Large intestine (tissue), 3 donors: ENCODE measurements around the gene R3HDM2. TPM values are rescaled to one million over a fixed set of nuclear protein-coding genes. Genes with fewer than 3 reads are reported as not detected.

Experiments
- DNase-seq, 2 donors: peaks; one replicate each; pipeline versions ENCODE4 v3.0.0 to v3.0.0-alpha.2; 2013
- H3K27ac ChIP-seq: one replicate; pipeline ENCODE4 v1.5.1; 2013; ENCODE audit warnings: low read length
- H3K27me3 ChIP-seq: 2 replicates; pipeline ENCODE4 v1.6.1; 2013; ENCODE audit warnings: low read length; ENCODE audit not compliant: control insufficient read depth, insufficient read depth
- H3K36me3 ChIP-seq: 2 replicates; pipeline ENCODE4 v1.6.1; 2013; ENCODE audit warnings: low read length; ENCODE audit not compliant: control insufficient read depth, insufficient read depth
- H3K4me1 ChIP-seq: one replicate; pipeline ENCODE4 v1.6.1; 2013; ENCODE audit warnings: low read length; ENCODE audit not compliant: control insufficient read depth, insufficient read depth
- H3K4me3 ChIP-seq: one replicate; pipeline ENCODE4 v1.5.1; 2013; ENCODE audit warnings: low read length
- H3K9me3 ChIP-seq: one replicate; pipeline ENCODE4 v1.6.1; 2013; ENCODE audit warnings: mild to moderate bottlenecking, low read depth, low read length, moderate library complexity; ENCODE audit not compliant: control insufficient read depth
- WGBS: methylation state at CpG from one replicate; pipeline ENCODE4 v1.1.5; 2013; ENCODE audit warnings: low lambda C conversion rate; ENCODE audit not compliant: insufficient coverage; 5-methylcytosine and 5-hydroxymethylcytosine counted together
- polyA plus RNA-seq: library from polyadenylated mRNA; unstranded; fragments of 120-200 nt; gene quantifications from one replicate; pipeline ENCODE4 v1.2.1, GENCODE V29; 2013

R3HDM2 gene
- polyA plus RNA-seq, 1 donor, result 64.2 TPM

DNA sequence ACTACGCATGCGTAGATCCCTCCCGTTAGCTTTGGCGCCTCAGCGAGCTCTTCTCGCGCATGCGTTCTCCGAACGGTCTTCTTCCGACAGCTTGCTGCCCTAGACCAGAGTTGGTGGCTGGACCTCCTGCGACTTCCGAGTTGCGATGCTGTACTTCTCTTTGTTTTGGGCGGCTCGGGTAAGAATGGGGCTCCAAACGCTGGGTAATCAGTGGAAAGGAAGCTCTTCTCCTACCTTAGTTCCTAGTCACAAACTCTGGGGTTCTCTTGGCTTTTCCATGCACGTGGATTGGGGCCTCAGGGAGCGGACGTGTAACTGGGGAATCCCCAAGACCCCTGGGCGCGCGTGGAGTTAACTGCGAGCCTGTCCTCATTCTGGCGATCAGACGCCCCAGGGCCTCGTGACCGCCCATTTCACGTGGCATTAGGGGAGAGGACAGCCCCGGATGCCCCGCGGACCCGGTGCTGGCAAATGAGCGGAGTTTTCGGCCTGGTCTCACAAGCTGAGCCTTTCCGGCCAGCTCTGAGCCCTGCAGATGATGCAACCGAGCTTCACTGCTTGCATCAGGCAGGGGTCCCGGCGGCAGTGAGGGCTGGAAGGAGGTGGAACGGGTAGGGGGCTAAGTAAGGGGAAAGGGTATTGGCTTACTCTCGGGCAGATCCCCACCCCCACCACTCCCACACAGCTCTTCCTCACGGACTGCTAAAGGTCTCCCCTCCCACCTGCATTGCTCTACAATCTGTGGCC lies 201.0 kb downstream of the R3HDM2 start, which contains the start of gene SHMT2:
SHMT2 (plus strand) TSS at position 78 of the 747 bp plus-strand sequence; CDS start at position 146, 68 bp downstream.
- peaks cover 37% of the 10 kb centered on the region for H3K27me3 ChIP-seq
- H3K4me3 ChIP-seq, result peak within 1 kb of the TSS; percentile 72
- H3K36me3 ChIP-seq, result peaks cover 33% of the 10 kb centered on the region
- peak; percentile 89 to 95 for DNase-seq
- no peak within 1 kb of the TSS for H3K27ac ChIP-seq
- peaks cover 6% of the 10 kb centered on the region for H3K9me3 ChIP-seq
- H3K4me1 ChIP-seq, result peaks cover 32% of the 10 kb centered on the region
- 0% methylated on average over 3 of the region's 42 CpGs for WGBS

DNA sequence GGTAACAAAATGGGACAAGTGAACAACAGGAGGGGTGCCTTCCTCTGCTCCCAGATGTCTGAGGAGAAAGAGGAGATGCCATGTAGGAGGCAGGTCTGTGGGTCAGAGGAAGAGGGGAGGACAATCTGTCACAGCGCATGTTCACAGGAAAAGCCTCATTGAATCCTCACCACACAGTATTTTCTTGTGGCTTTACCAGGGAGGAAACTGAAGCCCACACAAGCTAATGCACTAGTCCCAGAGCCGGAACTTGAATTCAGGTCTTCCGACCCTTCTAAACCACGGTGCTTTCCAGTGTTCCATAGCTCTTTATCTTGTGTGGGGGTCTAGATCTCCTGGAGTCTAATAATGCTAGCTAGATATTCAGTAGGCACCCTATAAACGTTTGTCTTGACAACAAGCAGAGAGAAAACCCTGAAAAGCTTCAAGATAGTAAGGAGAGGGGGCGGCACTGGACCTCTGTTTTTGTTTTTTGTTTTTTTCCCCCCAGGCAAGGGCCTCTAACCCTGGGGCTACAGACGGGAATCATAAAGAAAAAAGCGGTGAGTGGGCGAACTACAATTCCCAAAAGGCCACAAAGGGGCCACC lies 201.7 kb downstream of the R3HDM2 start:
- Histone ChIP-seq H3K36me3 (peaks cover 32% of the 10 kb centered on the region), H3K4me1 (peaks cover 32% of the 10 kb centered on the region), H3K27me3 (peaks cover 44% of the 10 kb centered on the region), H3K27ac (no peak overlapping the region), H3K4me3 (peak overlapping the region; percentile 72), H3K9me3 (peaks cover 6% of the 10 kb centered on the region)
- DNase-seq, result no peak
- no CpG with 5 or more reads among the region's 9 CpGs for WGBS

DNA sequence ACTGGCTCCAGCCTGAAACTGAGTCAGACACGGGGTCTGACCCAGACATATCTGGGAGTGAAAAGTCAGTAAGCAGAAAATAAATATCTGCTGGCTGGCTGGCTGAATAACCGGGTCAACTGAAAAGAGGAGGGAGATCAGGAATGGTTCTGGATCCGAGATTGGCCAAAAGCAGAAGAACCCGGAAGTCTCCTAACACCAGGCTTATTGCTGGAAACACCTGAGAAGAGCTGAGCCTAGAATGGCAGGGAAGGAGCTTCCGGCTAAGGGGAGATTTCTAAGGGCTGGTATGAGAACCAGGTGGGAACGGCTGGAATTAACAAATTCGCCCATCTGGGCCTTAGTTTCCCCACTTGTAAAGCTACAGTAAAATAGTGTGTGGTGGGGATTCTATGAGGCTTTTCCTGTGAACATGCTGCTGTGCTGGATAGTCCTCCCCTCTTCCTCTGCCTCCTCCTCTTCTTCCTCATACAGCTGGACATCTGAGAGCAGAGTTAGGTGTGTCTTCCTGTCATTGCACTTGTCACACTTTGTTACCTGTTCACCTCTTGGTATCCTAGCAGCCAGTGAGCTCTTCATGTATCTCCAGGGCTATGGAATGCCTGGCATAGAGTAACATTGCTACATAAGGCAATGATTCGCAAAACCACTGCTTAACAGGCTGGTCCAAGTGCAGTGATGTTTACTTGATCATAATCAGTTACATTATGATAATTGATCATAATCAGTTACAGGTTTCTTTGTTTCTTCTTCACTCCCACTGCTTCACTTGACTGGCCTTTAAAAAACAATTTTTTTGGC lies 203.3 kb downstream of the R3HDM2 start:
- Histone ChIP-seq H3K4me3 (no peak overlapping the region), H3K27me3 (peaks cover 60% of the 10 kb centered on the region), H3K27ac (no peak overlapping the region), H3K4me1 (peaks cover 32% of the 10 kb centered on the region), H3K36me3 (peaks cover 15% of the 10 kb centered on the region), H3K9me3 (peaks cover 6% of the 10 kb centered on the region)
- WGBS, result 100% methylated on average over 1 of the region's 8 CpGs
- no peak for DNase-seq

DNA sequence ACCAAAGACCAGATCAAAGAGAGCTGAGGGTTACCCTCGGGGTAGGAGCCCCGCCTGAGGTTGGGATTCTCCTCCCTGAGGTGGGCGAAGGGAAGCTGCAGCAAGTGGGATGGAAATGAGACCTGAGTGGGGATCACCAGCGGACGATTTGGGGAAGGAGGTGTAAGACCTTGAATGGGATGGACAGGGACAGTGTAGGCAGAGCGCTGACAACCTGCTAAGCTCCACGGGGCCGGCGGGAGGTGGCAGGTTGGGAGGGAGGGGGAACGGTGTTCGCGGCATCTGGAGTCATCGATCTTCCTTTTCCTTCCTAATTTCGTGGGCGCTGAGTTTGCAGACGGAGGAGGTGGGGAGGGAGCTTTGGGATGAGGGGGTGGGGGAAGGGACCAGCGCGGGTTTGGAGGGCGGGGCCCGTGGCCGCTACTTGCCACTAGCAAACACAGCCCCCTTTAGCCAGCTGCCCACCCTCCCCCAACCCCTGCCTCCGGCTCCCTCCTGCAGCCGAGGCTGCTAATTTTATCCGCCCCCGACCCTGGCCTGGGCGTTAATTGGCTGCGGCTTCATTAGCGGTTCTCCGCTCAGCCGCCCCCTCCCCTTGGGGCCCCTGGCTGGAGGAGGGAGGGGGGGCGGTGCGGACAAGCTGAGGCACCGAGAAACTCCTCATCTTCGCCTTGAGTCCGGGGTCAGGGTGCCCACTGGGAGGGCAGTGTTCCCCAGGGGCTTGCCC lies 204.1 kb downstream of the R3HDM2 start:
- peaks cover 8% of the 10 kb centered on the region for H3K36me3 ChIP-seq
- no peak for DNase-seq
- H3K9me3 ChIP-seq, result peaks cover 6% of the 10 kb centered on the region
- no CpG with 5 or more reads among the region's 35 CpGs for WGBS
- peaks cover 34% of the 10 kb centered on the region for H3K4me1 ChIP-seq
- no peak overlapping the region for H3K27ac ChIP-seq
- peaks cover 68% of the 10 kb centered on the region for H3K27me3 ChIP-seq
- no peak overlapping the region for H3K4me3 ChIP-seq

DNA sequence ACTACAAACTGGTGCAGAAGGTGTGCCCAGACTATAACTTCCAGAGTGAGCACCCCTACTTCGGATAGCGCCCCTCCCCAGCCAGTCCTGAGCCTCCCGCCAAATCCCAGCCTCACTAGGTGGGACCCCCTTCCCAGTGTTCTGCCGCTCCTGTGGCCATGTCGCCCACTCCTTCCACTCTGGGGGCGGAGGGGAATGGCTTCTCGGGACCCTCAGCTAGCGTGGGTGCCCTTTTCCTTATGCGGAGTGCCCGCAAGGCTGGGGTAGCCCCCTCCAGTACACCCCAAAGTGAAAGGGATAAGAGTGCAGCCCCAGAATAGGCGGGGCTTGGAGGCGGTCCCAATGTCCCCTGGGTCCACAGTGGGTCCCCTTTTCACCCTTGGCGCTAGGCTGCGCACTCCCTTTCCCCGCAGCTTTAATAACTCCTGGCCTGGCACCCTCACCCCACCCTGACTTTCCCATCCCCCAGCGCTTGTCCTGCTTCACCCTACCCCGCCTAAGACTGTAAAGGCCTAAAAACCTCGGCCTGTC lies 205.1 kb downstream of the R3HDM2 start:
- H3K4me1 ChIP-seq, result peaks cover 36% of the 10 kb centered on the region
- no peak overlapping the region for H3K4me3 ChIP-seq
- no peaks in the 10 kb centered on the region for H3K36me3 ChIP-seq
- H3K27me3 ChIP-seq, result peaks cover 78% of the 10 kb centered on the region
- H3K27ac ChIP-seq, result no peak overlapping the region
- no CpG with 5 or more reads among the region's 18 CpGs for WGBS
- H3K9me3 ChIP-seq, result peaks cover 6% of the 10 kb centered on the region
- no peak for DNase-seq

DNA sequence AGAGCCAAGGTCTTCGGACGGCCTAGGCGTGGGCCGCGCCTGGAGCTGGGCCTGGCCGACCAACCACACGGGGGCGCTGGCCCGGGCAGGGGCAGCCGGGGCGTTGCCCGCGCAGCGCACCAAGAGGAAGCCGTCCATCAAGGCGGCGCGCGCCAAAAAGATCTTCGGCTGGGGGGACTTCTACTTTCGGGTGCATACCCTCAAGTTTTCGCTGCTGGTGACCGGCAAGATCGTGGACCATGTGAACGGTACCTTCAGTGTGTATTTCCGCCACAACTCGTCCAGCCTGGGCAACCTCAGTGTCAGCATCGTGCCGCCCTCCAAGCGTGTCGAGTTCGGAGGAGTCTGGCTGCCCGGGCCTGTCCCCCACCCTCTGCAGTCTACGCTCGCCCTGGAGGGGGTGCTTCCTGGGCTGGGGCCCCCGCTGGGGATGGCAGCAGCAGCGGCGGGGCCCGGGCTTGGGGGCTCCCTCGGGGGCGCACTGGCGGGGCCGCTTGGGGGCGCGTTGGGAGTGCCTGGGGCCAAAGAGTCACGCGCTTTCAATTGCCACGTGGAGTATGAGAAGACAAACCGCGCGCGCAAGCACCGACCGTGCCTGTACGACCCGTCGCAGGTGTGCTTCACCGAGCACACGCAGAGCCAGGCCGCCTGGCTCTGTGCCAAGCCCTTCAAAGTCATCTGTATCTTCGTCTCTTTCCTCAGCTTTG lies 205.7 kb downstream of the R3HDM2 start:
- H3K27me3 ChIP-seq, result peaks cover 84% of the 10 kb centered on the region
- peaks cover 6% of the 10 kb centered on the region for H3K9me3 ChIP-seq
- H3K36me3 ChIP-seq, result no peaks in the 10 kb centered on the region
- no CpG with 5 or more reads among the region's 61 CpGs for WGBS
- peaks cover 34% of the 10 kb centered on the region for H3K4me1 ChIP-seq
- H3K4me3 ChIP-seq, result no peak overlapping the region
- DNase-seq, result peak in 1 of 2 donors; percentile 52
- no peak overlapping the region for H3K27ac ChIP-seq

DNA sequence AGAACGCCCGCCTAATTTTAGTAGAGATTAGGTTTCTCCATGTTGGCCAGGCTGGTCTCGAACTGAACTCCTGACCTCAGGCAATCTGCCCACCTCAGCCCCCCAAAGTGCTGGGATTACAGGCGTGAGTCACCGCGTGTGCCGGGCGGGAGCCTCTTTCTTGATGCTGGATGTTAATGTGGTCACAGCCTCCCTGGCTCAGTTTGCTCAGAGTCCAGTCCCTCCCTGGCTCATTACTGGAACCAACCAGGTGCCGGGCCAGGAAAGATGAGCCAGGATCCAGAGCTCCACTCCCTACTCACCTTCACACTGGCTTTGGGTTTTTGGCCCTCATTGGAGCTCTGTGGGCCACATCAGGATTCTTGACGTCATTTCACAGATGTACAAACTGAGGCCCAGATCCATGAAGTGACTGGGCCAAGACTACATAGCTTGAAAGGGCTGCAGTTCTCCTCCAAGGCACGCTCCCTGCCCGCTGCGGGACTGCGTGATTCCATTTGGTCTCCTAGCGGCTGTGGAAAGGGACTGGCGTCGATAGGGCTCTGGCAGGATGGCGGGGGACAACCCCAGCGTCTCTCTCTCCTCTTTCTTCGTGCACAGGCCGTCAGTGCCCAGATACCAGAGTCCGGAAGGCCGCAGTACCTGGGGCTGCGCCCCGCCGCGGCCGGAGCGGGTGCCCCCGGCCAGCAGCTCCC lies 206.4 kb downstream of the R3HDM2 start:
- Histone ChIP-seq H3K4me3 (no peak overlapping the region), H3K27me3 (peaks cover 91% of the 10 kb centered on the region)
- no CpG with 5 or more reads among the region's 30 CpGs for WGBS

DNA sequence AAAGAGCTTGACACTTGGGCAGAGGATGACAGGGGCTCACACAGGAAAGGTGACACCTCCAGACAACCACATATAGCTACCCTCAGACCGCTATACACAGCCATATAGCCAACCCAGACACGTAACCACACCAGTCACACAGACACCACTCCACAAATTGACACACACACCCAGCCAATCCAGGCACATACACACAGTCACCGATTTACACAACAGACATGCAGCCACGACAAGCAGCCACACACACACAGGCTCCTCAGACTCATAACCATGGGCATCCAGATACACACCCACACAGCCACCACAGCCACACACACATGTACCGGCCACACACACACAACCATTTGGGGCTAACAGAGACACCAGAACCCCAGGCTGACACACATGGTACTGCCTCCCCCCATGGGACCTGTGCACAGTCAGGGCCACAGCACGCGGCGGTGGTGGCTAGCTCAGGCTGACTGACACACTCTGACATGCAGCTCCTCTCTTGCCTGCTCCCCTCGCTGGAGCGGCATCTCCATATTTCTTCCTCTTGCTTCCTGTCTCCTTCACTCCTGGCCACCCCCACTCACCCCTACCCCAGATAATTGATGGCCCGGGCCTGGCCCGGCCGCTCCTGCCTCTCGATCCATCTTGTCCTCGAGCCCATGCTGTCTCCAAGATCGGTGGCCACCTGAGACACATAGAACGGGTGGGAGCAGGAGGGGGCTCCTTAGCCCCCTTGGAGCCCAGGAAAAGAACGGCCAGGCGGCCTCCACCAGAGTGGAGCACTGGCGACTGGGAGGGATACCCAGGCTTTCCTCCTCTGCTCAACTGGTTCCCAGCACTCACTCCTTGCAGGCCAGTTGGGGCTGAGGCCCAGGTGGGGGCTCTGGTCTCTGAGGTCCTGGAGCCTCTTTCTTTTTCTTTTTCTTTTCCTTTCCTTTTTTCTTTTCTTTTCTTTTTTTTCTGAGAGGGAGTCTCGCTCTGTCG lies 207.4 kb downstream of the R3HDM2 start:
- Histone ChIP-seq H3K4me1 (peaks cover 35% of the 10 kb centered on the region), H3K27me3 (peaks cover 98% of the 10 kb centered on the region)

More for the DNA sequence above, 206.4 kb downstream of the R3HDM2 start:
- Histone ChIP-seq H3K27ac (no peak overlapping the region), H3K9me3 (peaks cover 6% of the 10 kb centered on the region), H3K4me1 (peaks cover 37% of the 10 kb centered on the region), H3K36me3 (no peaks in the 10 kb centered on the region)
- DNase-seq, result no peak

More for the DNA sequence above, 207.4 kb downstream of the R3HDM2 start:
- no peak for DNase-seq
- peaks cover 6% of the 10 kb centered on the region for H3K9me3 ChIP-seq
- 0% methylated on average over 1 of the region's 22 CpGs for WGBS
- H3K4me3 ChIP-seq, result no peak overlapping the region
- H3K27ac ChIP-seq, result no peak overlapping the region
- H3K36me3 ChIP-seq, result no peaks in the 10 kb centered on the region
